Tibial nerve (tissue), 3 donors: ENCODE data around the gene TNFSF18.

Source experiments
- EP300 ChIP-seq, 2 donors: sonication (generic); formaldehyde crosslinking; IDR thresholded peaks; one replicate each; pipeline ENCODE4 v1.6.1; 2017; ENCODE audit warnings: antibody characterized with exemption in 2 of 2, mild to moderate bottlenecking in 1 of 2
- POLR2A ChIP-seq, 2 donors: fragments of 450-650 bp; IDR thresholded peaks; one replicate each; pipeline ENCODE4 v1.6.1; 2017; ENCODE audit warnings: antibody characterized with exemption in 2 of 2, mild to moderate bottlenecking in 2 of 2, moderate library complexity in 2 of 2

DNA sequence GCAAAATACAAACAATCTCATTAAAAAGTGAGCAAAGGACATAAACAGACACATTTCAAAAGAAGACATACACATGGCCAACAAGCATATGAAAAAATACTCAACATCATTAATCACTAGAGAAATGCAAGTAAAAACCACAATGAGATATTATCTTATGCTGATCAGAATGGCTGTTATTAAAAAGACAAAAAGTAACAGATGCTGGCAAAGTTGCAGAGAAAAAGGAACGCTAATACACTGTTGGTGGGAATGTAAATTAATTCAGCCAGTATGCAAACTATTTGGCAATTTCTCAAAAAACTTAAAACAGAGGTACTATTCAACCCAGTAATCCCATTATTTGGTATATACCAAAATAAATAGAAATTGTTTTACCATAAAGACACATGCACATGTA is 32.2 kb upstream of the TNFSF18 start:
- TF ChIP-seq POLR2A (IDR thresholded peaks at IDR 0.05) (no peak), EP300 (IDR thresholded peaks at IDR 0.05) (no peak)
